Cardiac fibroblast (primary cell): ENCODE measurements around the gene IL1RL2.

Experiments used
- DNase-seq, 2 donors: peaks; one replicate each; pipeline versions ENCODE4 v3.0.0 to v3.0.0-alpha.2; 2010; ENCODE audit warnings: low read depth in 2 of 2
- H3K4me3 ChIP-seq, 2 donors: replicated peaks in 1 of 2; 1 replicate in 1 of 2; 2 replicates in 1 of 2; pipeline ENCODE4 v1.5.1; 2011; ENCODE audit warnings: low read depth in 2 of 2, low read length in 2 of 2, mild to moderate bottlenecking in 2 of 2, moderate library complexity in 1 of 2
- CTCF ChIP-seq: IDR thresholded peaks from one replicate; pipeline ENCODE4 v1.5.1; 2011; ENCODE audit warnings: low read depth, mild to moderate bottlenecking, low read length, inconsistent platforms

The IL1RL2 gene

GRCh38 chr2:102226612-102227391, 40.0 kb downstream of the IL1RL2 start:
- H3K4me3 ChIP-seq: no peak overlapping the region
- DNase-seq: peak in 1 of 2 donors; percentile 47
- no peak for TF ChIP-seq CTCF

GRCh38 chr2:102229141-102229769, 42.4 kb downstream of the IL1RL2 start:
- peak; percentile 16 to 47 for DNase-seq
- no peak for TF ChIP-seq CTCF
- H3K4me3 ChIP-seq: no peak overlapping the region

GRCh38 chr2:102230410-102230909, 43.6 kb downstream of the IL1RL2 start:
- no peak for DNase-seq
- no peak for TF ChIP-seq CTCF
- H3K4me3 ChIP-seq: no peak overlapping the region

- TF ChIP-seq CTCF: no peak
- H3K4me3 ChIP-seq: no peak overlapping the region
- DNase-seq: no peak
Measured at GRCh38 chr2:102233132-102233884, 46.5 kb downstream of the IL1RL2 start.

- peak in 1 of 2 donors; percentile 19 for DNase-seq
- TF ChIP-seq CTCF: no peak
Measured at GRCh38 chr2:102235042-102235473, 48.2 kb downstream of the IL1RL2 start.

GRCh38 chr2:102235491-102235890, 48.7 kb downstream of the IL1RL2 start:
- no peak overlapping the region for H3K4me3 ChIP-seq
- TF ChIP-seq CTCF: peak; percentile 42
- peak; percentile 33 to 40 for DNase-seq

More at GRCh38 chr2:102235042-102235473, 48.2 kb downstream of the IL1RL2 start:
- no peak overlapping the region for H3K4me3 ChIP-seq
